IMR-90 (cell line): ENCODE data around the gene RMI1. TPM values are rescaled to one million over a fixed set of nuclear protein-coding genes. Genes with fewer than 3 reads are reported as not detected.

Experiments used
- ATAC-seq: fragments of 200-7000 bp; cut with Tn5 transposase; 2 replicates; pipeline ENCODE4 v1.9.1; 2020; ENCODE audit warnings: low read depth, mild to moderate bottlenecking, moderate library complexity
- BruUV-seq: library from RNA; stranded (reverse); fragments of 400-500 nt; replicated peaks from 2 replicates; lab custom pipeline; 2021; lab: Mats Ljungman, UMichigan
- CTCF ChIA-PET: fragments of 300-600 bp; formaldehyde crosslinking; extraction: SDS; loops from one replicate; lab custom pipeline; 2021; ENCODE audit warnings: antibody characterized with exemption; lab: Yijun Ruan, JAX
- POLR2A ChIA-PET: fragments of 300-600 bp; sonication (Branson Sonifier 250); formaldehyde crosslinking; loops from one replicate; lab custom pipeline; 2022; ENCODE audit warnings: antibody characterized with exemption; ENCODE audit not compliant: unreplicated experiment; lab: Charles Lee
- DNase-seq: peaks from one replicate; pipeline ENCODE4 v3.0.0; 2013
- H2AFZ ChIP-seq: replicated peaks from 2 replicates; pipeline ENCODE3; 2013; ENCODE audit warnings: low read length, mild to moderate bottlenecking; ENCODE audit not compliant: poor library complexity
- H2AK5ac ChIP-seq: 2 replicates; pipeline ENCODE4 v1.6.1; 2013; ENCODE audit warnings: low read depth, low read length, inconsistent platforms
- H2AK9ac ChIP-seq: replicated peaks from 2 replicates; pipeline ENCODE3; 2013; ENCODE audit warnings: mild to moderate bottlenecking, low read depth, low read length, moderate library complexity; ENCODE audit not compliant: poor library complexity
- H2BK120ac ChIP-seq: 2 replicates; pipeline ENCODE4 v1.6.1; 2013; ENCODE audit warnings: low read depth, low read length, inconsistent platforms
- H2BK15ac ChIP-seq: 3 replicates; pipeline ENCODE4 v1.6.1; 2013; ENCODE audit warnings: low read depth, low read length, inconsistent platforms
- H2BK20ac ChIP-seq: 2 replicates; pipeline ENCODE4 v1.6.1; 2013; ENCODE audit warnings: low read depth, mild to moderate bottlenecking, inconsistent platforms, low read length, moderate library complexity
- H2BK5ac ChIP-seq: 2 replicates; pipeline ENCODE4 v1.6.1; 2013; ENCODE audit warnings: mild to moderate bottlenecking, low read depth, low read length, inconsistent platforms; ENCODE audit not compliant: poor library complexity, severe bottlenecking
- H3K14ac ChIP-seq: replicated peaks from 2 replicates; pipeline ENCODE4 v1.6.1; 2013; ENCODE audit warnings: low read depth, low read length, inconsistent platforms
- H3K18ac ChIP-seq: 2 replicates; pipeline ENCODE4 v1.6.1; 2013; ENCODE audit warnings: low read depth, low read length, control low read depth
- H3K23ac ChIP-seq: 2 replicates; pipeline ENCODE4 v1.6.1; 2013; ENCODE audit warnings: low read depth, low read length, inconsistent platforms
- H3K27ac ChIP-seq: 2 replicates; pipeline ENCODE4 v1.5.1; 2013; ENCODE audit warnings: mild to moderate bottlenecking, control low read depth, low read length; ENCODE audit not compliant: insufficient read depth
- H3K27me3 ChIP-seq: 2 replicates; pipeline ENCODE4 v1.6.1; 2013; ENCODE audit warnings: low read length; ENCODE audit not compliant: control insufficient read depth, insufficient read depth
- H3K36me3 ChIP-seq: 2 replicates; pipeline ENCODE4 v1.6.1; 2013; ENCODE audit warnings: low read length, mixed read lengths; ENCODE audit not compliant: control insufficient read depth, insufficient read depth
- H3K4ac ChIP-seq: 2 replicates; pipeline ENCODE4 v1.6.1; 2013; ENCODE audit warnings: low read depth, low read length, inconsistent platforms
- H3K4me1 ChIP-seq: 2 replicates; pipeline ENCODE4 v1.6.1; 2013; ENCODE audit warnings: low read length, mixed read lengths; ENCODE audit not compliant: control insufficient read depth, insufficient read depth
- H3K4me2 ChIP-seq: 2 replicates; pipeline ENCODE4 v1.6.1; 2013; ENCODE audit warnings: low read depth, mild to moderate bottlenecking, control low read depth, low read length, moderate library complexity
- H3K4me3 ChIP-seq: 2 replicates; pipeline ENCODE4 v1.5.1; 2013; ENCODE audit warnings: low read depth, mild to moderate bottlenecking, control low read depth, low read length, moderate library complexity; ENCODE audit not compliant: insufficient read depth
- H3K56ac ChIP-seq: 2 replicates; pipeline ENCODE4 v1.6.1; 2013; ENCODE audit warnings: low read length, inconsistent platforms; ENCODE audit not compliant: insufficient read depth; ENCODE audit errors: extremely low read depth
- H3K79me1 ChIP-seq, 2 experiments: 2 replicates each; pipeline ENCODE4 v1.6.1; 2013; ENCODE audit warnings: low read length in 2 of 2, inconsistent platforms in 1 of 2, low read depth in 1 of 2
- H3K9ac ChIP-seq: 2 replicates; pipeline ENCODE4 v1.6.1; 2013; ENCODE audit warnings: low read depth, low read length, control low read depth
- H3K9me1 ChIP-seq: 2 replicates; pipeline ENCODE4 v1.6.1; 2013; ENCODE audit warnings: low read length, inconsistent platforms; ENCODE audit not compliant: insufficient read depth
- H3K9me3 ChIP-seq: 2 replicates; pipeline ENCODE4 v1.6.1; 2013; ENCODE audit warnings: low read length; ENCODE audit not compliant: control insufficient read depth, insufficient read depth
- H4K20me1 ChIP-seq: 2 replicates; pipeline ENCODE4 v1.6.1; 2013; ENCODE audit warnings: low read length, inconsistent platforms; ENCODE audit not compliant: insufficient read depth
- H4K5ac ChIP-seq: 2 replicates; pipeline ENCODE4 v1.6.1; 2013; ENCODE audit warnings: mild to moderate bottlenecking, low read depth, low read length, control low read depth
- H4K8ac ChIP-seq, 2 experiments: 2 replicates each; pipeline ENCODE4 v1.6.1; 2013; ENCODE audit warnings: low read depth in 2 of 2, low read length in 2 of 2, control low read depth in 1 of 2, inconsistent platforms in 1 of 2
- H4K91ac ChIP-seq: 2 replicates; pipeline ENCODE4 v1.6.1; 2013; ENCODE audit warnings: low read depth, low read length, inconsistent platforms; ENCODE audit not compliant: insufficient read depth
- BHLHE40 ChIP-seq: fragments of 150-350 bp; IDR thresholded peaks from 2 replicates; pipeline ENCODE4 v1.6.1; 2016; ENCODE audit warnings: mild to moderate bottlenecking, low read depth, low read length
- CEBPB ChIP-seq: IDR thresholded peaks from 2 replicates; pipeline ENCODE4 v1.6.1; 2012; ENCODE audit warnings: low read depth, low read length, improper control_type of control experiment
- CHD1 ChIP-seq: IDR thresholded peaks from 2 replicates; pipeline ENCODE4 v1.6.1; 2012; ENCODE audit warnings: low read depth, low read length, improper control_type of control experiment
- FOS ChIP-seq: fragments of 150-350 bp; IDR thresholded peaks from 2 replicates; pipeline ENCODE4 v1.6.1; 2016; ENCODE audit warnings: low read depth, low read length
- MAFK ChIP-seq: IDR thresholded peaks from 2 replicates; pipeline ENCODE4 v1.6.1; 2012; ENCODE audit warnings: low read depth, low read length, improper control_type of control experiment
- MAZ ChIP-seq: IDR thresholded peaks from 2 replicates; pipeline ENCODE4 v1.6.1; 2012; ENCODE audit warnings: low read depth, mild to moderate bottlenecking, low read length, improper control_type of control experiment, moderate library complexity, borderline replicate concordance
- MXI1 ChIP-seq: IDR thresholded peaks from 2 replicates; pipeline ENCODE4 v1.6.1; 2012; ENCODE audit warnings: low read depth, mild to moderate bottlenecking, low read length, moderate library complexity, borderline replicate concordance
- NFE2L2 ChIP-seq: fragments of 150-350 bp; IDR thresholded peaks from 2 replicates; pipeline ENCODE4 v1.6.1; 2016; ENCODE audit warnings: low read depth, mild to moderate bottlenecking, low read length
- POLR2A ChIP-seq: IDR thresholded peaks from 2 replicates; pipeline ENCODE4 v1.6.1; 2012; ENCODE audit warnings: mild to moderate bottlenecking, low read depth, low read length
- RAD21 ChIP-seq: IDR thresholded peaks from 2 replicates; pipeline ENCODE4 v1.6.1; 2012; ENCODE audit warnings: low read length, improper control_type of control experiment
- RCOR1 ChIP-seq: IDR thresholded peaks from 2 replicates; pipeline ENCODE4 v1.6.1; 2012; ENCODE audit warnings: mild to moderate bottlenecking, low read length, improper control_type of control experiment; ENCODE audit not compliant: insufficient replicate concordance
- RFX5 ChIP-seq: IDR thresholded peaks from 2 replicates; pipeline ENCODE4 v1.8.0; 2012; ENCODE audit warnings: low read depth, mild to moderate bottlenecking, low read length, moderate library complexity
- SMC3 ChIP-seq: fragments of 150-350 bp; IDR thresholded peaks from 2 replicates; pipeline ENCODE4 v1.6.1; 2016; ENCODE audit warnings: low read depth, mild to moderate bottlenecking, antibody characterized with exemption, low read length, moderate library complexity
- WGBS, 2 experiments: methylation state at CpG; one replicate each; pipeline versions ENCODE4 v1.1.5 to v1.1.7; 2013; ENCODE audit warnings: missing lambda C conversion rate in 2 of 2; ENCODE audit not compliant: insufficient read length in 1 of 2; ENCODE audit errors: extremely low coverage in 2 of 2; 5-methylcytosine and 5-hydroxymethylcytosine counted together
- dilution Hi-C: fragments of 300-500 bp; cut with HindIII; formaldehyde crosslinking; loops from one replicate; pipeline ENCODE4 v1.14.3; 2018; ENCODE audit warnings: low sequenced_read_pairs; ENCODE audit not compliant: unreplicated experiment
- in situ Hi-C: fragments of 300-500 bp; cut with MboI; formaldehyde crosslinking; loops from 3 replicates; pipeline ENCODE4 v1.14.3; 2019; ENCODE audit warnings: low sequenced_read_pairs, inconsistent platforms, mixed read lengths
- intact Hi-C: fragments of 100-400 bp; cut with micrococcal nuclease; formaldehyde crosslinking; loops from 2 replicates; pipeline ENCODE4 v1.10.0; 2022
- polyA plus RNA-seq, 3 experiments: library from polyadenylated mRNA; depleted of rRNA; stranded (reverse); fragments of >200 nt; gene quantifications; 2 replicates each; pipeline ENCODE4 v1.2.3, GENCODE V29; 2012; ENCODE audit warnings: low replicate concordance in 1 of 3
- total RNA-seq: library from RNA; depleted of rRNA; stranded (reverse); fragments of >200 nt; gene quantifications from 2 replicates; pipeline ENCODE4 v1.2.3, GENCODE V29; 2012
- TF ChIP-seq, protein P1 (sequence below): fragments of 150-350 bp; IDR thresholded peaks from 2 replicates; pipeline ENCODE4 v1.6.1; 2017; ENCODE audit warnings: mild to moderate bottlenecking, antibody characterized with exemption, low read length, low read depth
- TF ChIP-seq, protein P2 (sequence below): conservative IDR thresholded peaks from 2 replicates; pipeline ENCODE4 v1.5.1; 2012; ENCODE audit warnings: mild to moderate bottlenecking, low read depth, low read length, improper control_type of control experiment

Gene RMI1
- total and polyA plus RNA-seq, 2 of the 4 experiments (the other 2 are of a cell fraction), result 4.4 to 6.8 TPM

DNA sequence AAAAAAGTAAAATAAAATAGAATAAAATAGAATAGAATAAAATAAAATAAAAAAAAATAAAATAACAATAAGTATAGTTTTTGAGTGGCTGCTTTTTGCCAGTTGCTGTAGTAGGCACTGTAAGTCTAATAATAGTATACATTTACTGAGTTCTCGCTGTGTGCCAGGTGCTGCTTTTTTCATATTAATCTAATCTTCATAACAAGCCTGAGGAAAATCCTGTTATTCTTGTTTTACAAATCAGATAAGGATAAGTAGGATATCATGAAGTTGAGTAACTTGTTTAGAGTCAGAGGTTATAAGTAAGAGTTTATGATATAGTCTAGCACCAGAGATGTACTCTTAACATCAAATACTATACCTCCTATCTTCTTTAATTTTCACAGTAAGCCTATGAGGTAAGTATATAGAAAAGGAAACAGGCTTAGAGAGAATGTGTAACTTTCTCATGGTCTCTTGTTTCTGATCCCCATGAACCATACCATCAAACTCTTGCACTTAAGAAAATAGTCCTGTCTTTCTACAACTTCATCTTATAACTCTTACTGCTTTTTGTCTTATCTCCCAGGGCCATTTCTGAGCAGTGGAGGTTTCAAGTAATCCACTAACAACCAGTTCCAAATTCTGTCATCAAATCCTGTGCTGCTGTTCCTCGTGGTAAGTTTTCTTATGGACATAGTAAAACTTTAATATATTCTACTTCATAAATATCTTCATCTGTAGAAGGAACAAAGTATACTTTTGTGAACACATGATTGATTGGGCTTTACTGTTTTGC is 18.7 kb downstream of the RMI1 start:
- Histone ChIP-seq H4K20me1 (no peaks in the 10 kb centered on the region), H2BK5ac (peak overlapping the region; percentile 58), H3K23ac (peak overlapping the region; percentile 46; the same call in 1 of the 2 replicates), H4K91ac (no peak overlapping the region), H3K18ac (no peak overlapping the region), H4K5ac (no peak overlapping the region), H2AK5ac (no peak overlapping the region), H3K79me1 (peaks cover 16 to 19% of the 10 kb centered on the region in 2 experiments), H3K27me3 (no peaks in the 10 kb centered on the region), H3K4me2 (no peak overlapping the region), H4K8ac (peak overlapping the region in 1 of 2 experiments; percentile 58; a peak in 2 of 4 replicates), H2BK20ac (no peak overlapping the region), H2BK120ac (no peak overlapping the region), H3K9me3 (no peaks in the 10 kb centered on the region), H3K14ac (no peak overlapping the region), H3K4ac (no peak overlapping the region; the same call in 1 of the 2 replicates), H3K27ac (no peak overlapping the region; the same call in 1 of the 2 replicates), H3K36me3 (no peaks in the 10 kb centered on the region), H3K56ac (no peak overlapping the region), H2AFZ (no peak overlapping the region), H2AK9ac (no peak overlapping the region), H3K9ac (no peak overlapping the region), H3K4me1 (peaks cover 2% of the 10 kb centered on the region; the same call in 1 of the 2 replicates), H3K4me3 (no peak overlapping the region), H3K9me1 (no peaks in the 10 kb centered on the region), H2BK15ac (no peak overlapping the region)
- no TSS peak for BruUV-seq
- in situ Hi-C loops (no loop called here), dilution Hi-C loops (no loop called here), intact Hi-C loops (no loop called here)
- WGBS, 2 experiments, result no CpG with 5 or more reads among the region's 2 CpGs
- no peak for ATAC-seq
- no peak for DNase-seq
- ChIA-PET POLR2A (no interaction called here), CTCF (no interaction called here)
- TF ChIP-seq RFX5, result no peak
- TF ChIP-seq, protein P1, sequence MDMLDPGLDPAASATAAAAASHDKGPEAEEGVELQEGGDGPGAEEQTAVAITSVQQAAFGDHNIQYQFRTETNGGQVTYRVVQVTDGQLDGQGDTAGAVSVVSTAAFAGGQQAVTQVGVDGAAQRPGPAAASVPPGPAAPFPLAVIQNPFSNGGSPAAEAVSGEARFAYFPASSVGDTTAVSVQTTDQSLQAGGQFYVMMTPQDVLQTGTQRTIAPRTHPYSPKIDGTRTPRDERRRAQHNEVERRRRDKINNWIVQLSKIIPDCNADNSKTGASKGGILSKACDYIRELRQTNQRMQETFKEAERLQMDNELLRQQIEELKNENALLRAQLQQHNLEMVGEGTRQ, result no peak
- TF ChIP-seq CEBPB, result no peak
- no peak for TF ChIP-seq POLR2A
- no peak for TF ChIP-seq SMC3
- no peak for TF ChIP-seq BHLHE40
- no peak for TF ChIP-seq NFE2L2
- no peak for TF ChIP-seq RAD21
- no peak for TF ChIP-seq RCOR1
- TF ChIP-seq MAFK, result no peak
- no peak for TF ChIP-seq FOS
- TF ChIP-seq CHD1, result no peak
- TF ChIP-seq MAZ, result no peak
- TF ChIP-seq, protein P2, sequence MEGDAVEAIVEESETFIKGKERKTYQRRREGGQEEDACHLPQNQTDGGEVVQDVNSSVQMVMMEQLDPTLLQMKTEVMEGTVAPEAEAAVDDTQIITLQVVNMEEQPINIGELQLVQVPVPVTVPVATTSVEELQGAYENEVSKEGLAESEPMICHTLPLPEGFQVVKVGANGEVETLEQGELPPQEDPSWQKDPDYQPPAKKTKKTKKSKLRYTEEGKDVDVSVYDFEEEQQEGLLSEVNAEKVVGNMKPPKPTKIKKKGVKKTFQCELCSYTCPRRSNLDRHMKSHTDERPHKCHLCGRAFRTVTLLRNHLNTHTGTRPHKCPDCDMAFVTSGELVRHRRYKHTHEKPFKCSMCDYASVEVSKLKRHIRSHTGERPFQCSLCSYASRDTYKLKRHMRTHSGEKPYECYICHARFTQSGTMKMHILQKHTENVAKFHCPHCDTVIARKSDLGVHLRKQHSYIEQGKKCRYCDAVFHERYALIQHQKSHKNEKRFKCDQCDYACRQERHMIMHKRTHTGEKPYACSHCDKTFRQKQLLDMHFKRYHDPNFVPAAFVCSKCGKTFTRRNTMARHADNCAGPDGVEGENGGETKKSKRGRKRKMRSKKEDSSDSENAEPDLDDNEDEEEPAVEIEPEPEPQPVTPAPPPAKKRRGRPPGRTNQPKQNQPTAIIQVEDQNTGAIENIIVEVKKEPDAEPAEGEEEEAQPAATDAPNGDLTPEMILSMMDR, result no peak
- no peak for TF ChIP-seq MXI1
